Measurements from ENCODE around the gene CEP295NL. TPM values are rescaled to one million over a fixed set of nuclear protein-coding genes. Genes with fewer than 3 reads are reported as not detected.

The CEP295NL gene
- total and polyA plus RNA-seq, 4 donors = 0.39 to 8.3 (median 4.9) TPM

GRCh38 chr17:78933025-78933958 is 30.3 kb upstream of the CEP295NL start:
- peak; percentile 28 for ATAC-seq (ENCODE audit: insufficient read depth, low FRiP score)
- H3K9ac ChIP-seq (ENCODE audit: insufficient read depth in 1 of 2, low read length in 2 of 2) = peak overlapping the region in 1 of 2 donors; percentile 42
- DNase-seq = peak in 1 of 3 donors; percentile 38
- no peak overlapping the region for H3K4me3 ChIP-seq
- H3K36me3 ChIP-seq (ENCODE audit: control insufficient read depth in 4 of 4, insufficient read depth in 4 of 4, low read length in 4 of 4) = no peaks in the 10 kb centered on the region
- 72 to 77% methylated on average over 17 to 18 of the region's 18 CpGs for WGBS, 2 donors
- H3K9me3 ChIP-seq (ENCODE audit: control insufficient read depth in 4 of 4, insufficient read depth in 3 of 4, low read length in 3 of 4) = no peaks in the 10 kb centered on the region
- no peak for TF ChIP-seq CTCF (IDR thresholded peaks at IDR 0.05; ENCODE audit: control extremely low read depth, extremely low read depth)
- H3K27ac ChIP-seq (ENCODE audit: low read depth in 1 of 2, low read length in 1 of 2) = peak overlapping the region; percentile 13 to 78
- H3K27me3 ChIP-seq (ENCODE audit: control insufficient read depth in 3 of 3, insufficient read depth in 3 of 3, low read length in 2 of 3) = no peaks in the 10 kb centered on the region
- peaks cover 0 to 28% (median 14%) of the 10 kb centered on the region in 5 donors for H3K4me1 ChIP-seq (ENCODE audit: control insufficient read depth in 5 of 5, insufficient read depth in 5 of 5, low read length in 5 of 5)

- no peak for ATAC-seq (ENCODE audit: insufficient read depth, low FRiP score)
- peaks cover 0 to 22% (median 14%) of the 10 kb centered on the region in 5 donors for H3K4me1 ChIP-seq (ENCODE audit: control insufficient read depth in 5 of 5, insufficient read depth in 5 of 5, low read length in 5 of 5)
- H3K36me3 ChIP-seq (ENCODE audit: control insufficient read depth in 4 of 4, insufficient read depth in 4 of 4, low read length in 4 of 4) = no peaks in the 10 kb centered on the region
- no peak overlapping the region for H3K4me3 ChIP-seq
- no peaks in the 10 kb centered on the region for H3K27me3 ChIP-seq (ENCODE audit: control insufficient read depth in 3 of 3, insufficient read depth in 3 of 3, low read length in 2 of 3)
- no peaks in the 10 kb centered on the region for H3K9me3 ChIP-seq (ENCODE audit: control insufficient read depth in 4 of 4, insufficient read depth in 3 of 4, low read length in 3 of 4)
- TF ChIP-seq CTCF (IDR thresholded peaks at IDR 0.05; ENCODE audit: control extremely low read depth, extremely low read depth) = no peak
- no peak overlapping the region for H3K9ac ChIP-seq (ENCODE audit: insufficient read depth in 1 of 2, low read length in 2 of 2)
- 55 to 72% methylated on average over 31 of the region's 31 CpGs for WGBS, 2 donors
- H3K27ac ChIP-seq (ENCODE audit: low read depth in 1 of 2, low read length in 1 of 2) = no peak overlapping the region
- DNase-seq = no peak
These were observed 27.1 kb upstream of the CEP295NL start for GRCh38 chr17:78929908-78930775.

GRCh38 chr17:78925662-78926555 is 22.9 kb upstream of the CEP295NL start:
- Histone ChIP-seq H3K9ac (ENCODE audit: insufficient read depth in 1 of 2, low read length in 2 of 2) (peak overlapping the region in 1 of 2 donors; percentile 67), H3K27me3 (ENCODE audit: control insufficient read depth in 3 of 3, insufficient read depth in 3 of 3, low read length in 2 of 3) (no peaks in the 10 kb centered on the region), H3K9me3 (ENCODE audit: control insufficient read depth in 4 of 4, insufficient read depth in 3 of 4, low read length in 3 of 4) (no peaks in the 10 kb centered on the region), H3K4me3 (no peak overlapping the region), H3K27ac (ENCODE audit: low read depth in 1 of 2, low read length in 1 of 2) (peak overlapping the region; percentile 67 to 92), H3K4me1 (ENCODE audit: control insufficient read depth in 5 of 5, insufficient read depth in 5 of 5, low read length in 5 of 5) (peaks cover 8 to 30% (median 14%) of the 10 kb centered on the region in 5 donors), H3K36me3 (ENCODE audit: control insufficient read depth in 4 of 4, insufficient read depth in 4 of 4, low read length in 4 of 4) (no peaks in the 10 kb centered on the region)
- no peak for TF ChIP-seq CTCF (IDR thresholded peaks at IDR 0.05; ENCODE audit: control extremely low read depth, extremely low read depth)
- 22 to 23% methylated on average over 33 of the region's 33 CpGs for WGBS, 2 donors
- DNase-seq (peak; percentile 89 to 96 (median 95)), ATAC-seq (ENCODE audit: insufficient read depth, low FRiP score) (peak; percentile 39)

Data from lung (tissue), 12 donors.